GM18951 (cell line): Measurements from ENCODE around the gene LRRK1.

Source experiments
- POLR2A ChIP-seq: IDR thresholded peaks from 4 replicates; pipeline ENCODE4 v1.6.1; 2011; ENCODE audit warnings: mild to moderate bottlenecking; ENCODE audit not compliant: insufficient read length, insufficient read depth; ENCODE audit errors: extremely low read depth
- in situ Hi-C: fragments of 300-500 bp; cut with MboI; formaldehyde crosslinking; loops from one replicate; pipeline ENCODE4 v1.12.0; 2022; ENCODE audit warnings: low sequenced_read_pairs, mixed read lengths, inconsistent platforms; ENCODE audit not compliant: unreplicated experiment

LRRK1 gene

GRCh38 chr15:101049856-101050622 lies 130.9 kb downstream of the LRRK1 start:
- no peak for TF ChIP-seq POLR2A
- in situ Hi-C loops: no loop called here

DNA sequence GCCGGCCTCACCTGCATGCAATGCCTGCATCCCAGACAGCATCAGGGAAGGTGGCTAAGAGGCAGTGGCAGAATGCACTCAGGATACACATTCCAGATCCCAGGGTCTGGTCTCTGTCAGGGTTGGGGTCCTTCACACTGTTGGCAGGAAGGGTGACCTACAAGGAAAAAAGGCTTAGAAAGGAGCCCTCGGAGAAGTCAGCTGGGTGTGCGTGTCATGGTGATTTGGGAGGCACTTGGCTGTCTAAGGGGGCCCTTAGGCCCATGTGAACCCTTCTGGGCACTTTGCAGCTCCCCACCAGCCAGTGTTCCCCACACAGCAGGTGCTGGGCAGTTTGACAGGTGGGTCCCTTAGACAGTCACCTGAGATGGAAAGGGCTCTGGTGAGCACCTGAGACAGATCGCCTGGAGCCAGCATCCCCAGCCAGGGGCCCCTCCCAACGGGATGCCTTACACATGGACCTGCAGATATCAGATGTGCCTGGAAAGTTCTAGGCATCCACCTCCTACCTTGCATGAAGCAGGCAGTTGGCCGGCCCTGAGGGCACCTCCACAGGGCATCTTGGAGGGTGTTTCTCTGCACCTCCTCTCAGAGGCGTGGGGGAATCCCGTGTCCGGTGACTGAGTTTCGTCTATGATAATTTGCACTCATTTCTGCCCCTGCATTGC lies 131.6 kb downstream of the LRRK1 start:
- TF ChIP-seq POLR2A: no peak
- in situ Hi-C loops: no loop called here

DNA sequence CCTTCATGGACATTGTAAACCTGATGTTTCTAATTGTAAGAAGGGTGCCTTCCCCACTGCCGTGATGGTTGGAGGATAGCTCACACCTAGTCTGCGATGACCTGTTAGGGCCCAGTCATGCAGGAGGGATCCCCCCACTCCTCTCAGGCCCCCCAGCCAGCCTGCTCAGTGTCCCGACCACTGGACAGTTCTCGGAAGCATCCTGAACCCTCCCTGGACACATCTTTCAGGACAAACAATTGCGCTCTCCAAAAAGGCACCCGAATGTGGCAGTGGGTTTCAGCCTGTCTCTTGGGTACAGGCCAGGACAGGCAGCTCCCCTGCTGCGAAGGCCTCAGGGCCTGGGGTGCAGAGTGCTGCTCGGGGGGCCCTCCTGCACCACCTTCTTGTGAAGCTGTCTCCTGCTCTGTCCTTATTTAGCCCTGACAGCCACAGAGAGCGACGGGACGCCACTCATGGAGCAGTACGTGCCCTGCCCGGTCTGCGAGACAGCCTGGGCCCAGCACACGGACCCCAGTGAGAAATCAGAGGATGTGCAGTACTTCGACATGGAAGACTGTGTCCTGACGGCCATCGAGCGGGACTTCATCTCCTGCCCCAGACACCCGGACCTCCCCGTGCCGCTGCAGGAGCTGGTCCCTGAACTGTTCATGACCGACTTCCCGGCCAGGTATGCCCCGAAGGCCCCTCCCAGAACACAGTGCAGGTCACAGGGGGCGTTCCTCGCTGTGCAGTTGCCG lies 132.3 kb downstream of the LRRK1 start:
- in situ Hi-C loops: no loop called here
- no peak for TF ChIP-seq POLR2A

GRCh38 chr15:101052031-101052620 lies 133.0 kb downstream of the LRRK1 start:
- in situ Hi-C loops: no loop called here
- no peak for TF ChIP-seq POLR2A

- no peak for TF ChIP-seq POLR2A
- in situ Hi-C loops: no loop called here
These were observed 133.5 kb downstream of the LRRK1 start for GRCh38 chr15:101052681-101053121.

DNA sequence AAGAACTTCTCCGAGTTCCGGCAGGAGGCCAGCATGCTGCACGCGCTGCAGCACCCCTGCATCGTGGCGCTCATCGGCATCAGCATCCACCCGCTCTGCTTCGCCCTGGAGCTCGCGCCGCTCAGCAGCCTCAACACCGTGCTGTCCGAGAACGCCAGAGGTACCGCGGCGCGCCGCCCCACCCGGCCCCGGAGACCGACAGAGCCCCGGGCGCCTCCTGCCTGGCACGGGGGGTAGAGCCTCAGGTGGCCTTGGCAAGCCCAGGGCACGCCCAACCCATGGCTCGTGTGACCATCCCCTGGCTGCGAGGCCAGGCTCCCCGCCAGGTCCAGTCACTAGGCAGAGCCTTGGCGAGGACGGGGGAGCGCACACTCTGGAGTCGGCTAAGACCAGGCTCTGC lies 134.1 kb downstream of the LRRK1 start:
- TF ChIP-seq POLR2A: no peak
- in situ Hi-C loops: no loop called here

DNA sequence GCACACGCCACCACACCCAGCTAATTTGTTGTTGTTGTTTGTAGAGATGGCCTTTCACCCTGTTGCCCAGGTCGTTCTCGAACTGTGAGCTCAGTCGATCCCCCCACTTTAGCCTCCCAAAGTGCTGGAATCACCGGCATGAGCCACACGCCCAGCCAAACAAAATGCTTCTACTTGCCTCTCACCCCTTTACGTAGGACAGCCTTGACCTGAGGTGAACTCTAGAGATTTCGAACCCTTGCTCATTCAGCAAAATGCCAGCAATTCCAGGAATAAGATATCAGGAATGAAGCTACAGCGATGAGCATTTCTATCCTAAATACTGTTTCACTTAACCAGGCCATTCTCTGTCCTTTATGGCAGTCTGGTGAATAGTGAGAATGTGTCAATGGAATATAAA lies 135.0 kb downstream of the LRRK1 start:
- no peak for TF ChIP-seq POLR2A
- in situ Hi-C loops: no loop called here

DNA sequence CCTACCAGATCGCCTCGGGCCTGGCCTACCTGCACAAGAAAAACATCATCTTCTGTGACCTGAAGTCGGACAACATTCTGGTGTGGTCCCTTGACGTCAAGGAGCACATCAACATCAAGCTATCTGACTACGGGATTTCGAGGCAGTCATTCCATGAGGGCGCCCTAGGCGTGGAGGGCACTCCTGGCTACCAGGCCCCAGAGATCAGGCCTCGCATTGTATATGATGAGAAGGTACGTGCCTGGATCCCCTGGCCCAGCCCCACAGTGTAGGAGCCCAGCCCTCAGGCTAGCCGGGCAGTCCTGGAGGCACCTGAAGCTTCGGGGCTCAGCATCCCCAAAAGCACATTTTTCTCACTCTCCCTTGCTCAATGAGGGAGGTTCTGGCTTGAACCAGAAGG lies 135.8 kb downstream of the LRRK1 start:
- TF ChIP-seq POLR2A: no peak
- in situ Hi-C loops: no loop called here

GRCh38 chr15:101055411-101055810 lies 136.3 kb downstream of the LRRK1 start:
- in situ Hi-C loops: no loop called here
- TF ChIP-seq POLR2A: no peak

DNA sequence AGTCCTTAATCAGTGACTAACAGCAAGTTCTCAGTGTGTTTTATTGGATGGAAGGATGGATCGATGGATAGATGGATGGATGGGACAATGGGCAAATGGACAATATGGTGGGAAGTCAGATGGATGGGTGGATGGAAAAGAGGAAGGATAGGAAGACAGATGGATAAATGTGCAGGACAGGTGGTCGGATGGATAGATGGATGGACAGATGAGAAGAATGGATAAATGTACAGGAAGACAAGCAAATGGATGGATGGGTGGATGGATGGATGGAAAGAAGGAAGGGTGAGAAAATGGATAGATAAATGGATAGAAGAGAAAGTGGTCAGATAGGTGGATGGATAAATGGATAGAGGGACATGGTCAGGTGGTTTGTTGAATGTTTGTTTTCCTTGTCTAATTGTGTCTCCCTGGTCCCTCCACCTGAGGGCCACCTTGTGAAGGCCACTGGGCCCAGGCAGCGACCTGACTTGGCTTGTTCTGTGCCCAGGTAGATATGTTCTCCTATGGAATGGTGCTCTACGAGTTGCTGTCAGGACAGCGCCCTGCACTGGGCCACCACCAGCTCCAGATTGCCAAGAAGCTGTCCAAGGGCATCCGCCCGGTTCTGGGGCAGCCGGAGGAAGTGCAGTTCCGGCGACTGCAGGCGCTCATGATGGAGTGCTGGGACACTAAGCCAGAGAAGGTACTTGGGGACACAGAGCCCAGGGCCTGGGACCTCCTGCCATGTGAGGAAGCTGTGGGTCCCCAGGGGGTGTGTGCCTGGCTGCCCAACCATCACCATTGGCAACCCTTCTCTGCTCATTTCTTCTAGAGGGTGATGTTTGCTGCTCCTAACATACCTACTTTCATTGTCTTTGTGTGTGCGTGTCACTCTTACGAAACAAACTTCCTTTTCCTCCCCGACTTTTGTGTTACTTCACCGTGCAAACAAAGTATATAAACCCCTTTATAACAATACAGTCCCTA lies 137.5 kb downstream of the LRRK1 start:
- TF ChIP-seq POLR2A: no peak
- in situ Hi-C loops: no loop called here

DNA sequence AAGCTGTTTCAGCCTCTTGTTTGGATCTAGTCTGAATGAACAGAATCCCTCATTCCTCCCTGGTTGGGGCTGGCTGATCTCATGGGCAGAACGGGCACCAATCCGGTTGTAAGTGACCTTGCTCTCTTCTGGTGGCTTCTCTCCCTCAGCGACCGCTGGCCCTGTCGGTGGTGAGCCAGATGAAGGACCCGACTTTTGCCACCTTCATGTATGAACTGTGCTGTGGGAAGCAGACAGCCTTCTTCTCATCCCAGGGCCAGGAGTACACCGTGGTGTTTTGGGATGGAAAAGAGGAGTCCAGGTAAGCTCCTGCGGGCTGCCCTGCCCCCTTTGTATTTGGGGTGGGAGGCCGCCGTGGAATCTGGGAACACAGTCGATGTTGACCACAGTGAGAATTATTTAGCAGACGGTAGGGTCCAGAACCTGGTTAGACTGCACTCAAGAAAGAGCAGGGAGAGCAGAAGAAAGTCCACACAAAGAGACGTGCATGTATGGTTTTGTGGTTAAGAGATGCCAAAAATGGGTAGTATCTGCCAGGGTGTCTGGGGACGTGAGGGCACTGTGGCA lies 138.8 kb downstream of the LRRK1 start:
- TF ChIP-seq POLR2A: no peak
- in situ Hi-C loops: no loop called here

DNA sequence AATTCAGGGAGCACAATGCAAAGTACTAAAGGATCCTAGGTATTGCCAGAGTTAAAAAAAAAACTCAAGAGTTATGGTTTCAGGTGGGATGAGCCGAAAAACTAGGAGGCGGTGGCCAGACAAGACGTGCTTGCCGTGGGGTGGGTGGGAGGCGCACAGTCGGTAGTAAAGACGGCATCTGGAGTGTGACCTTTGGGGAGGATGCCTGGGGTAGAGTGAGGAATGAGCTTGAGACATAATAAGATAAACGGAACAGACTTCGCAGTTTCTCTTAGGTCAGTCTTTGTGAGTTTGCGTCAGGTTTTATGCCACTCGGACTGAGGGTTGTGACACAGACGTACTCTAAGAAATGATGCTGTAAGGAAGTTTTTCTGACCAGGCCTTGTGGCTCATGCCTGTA lies 139.6 kb downstream of the LRRK1 start:
- in situ Hi-C loops: no loop called here

More for the DNA sequence above, 139.6 kb downstream of the LRRK1 start:
- TF ChIP-seq POLR2A: no peak
